Measurements from ENCODE around the gene CLEC19A.

Gene CLEC19A

GRCh38 chr16:19281246-19281645 is 4.3 kb upstream of the CLEC19A start:
- no peak for DNase-seq (ENCODE audit: low spot score)
- TF ChIP-seq, protein P1, sequence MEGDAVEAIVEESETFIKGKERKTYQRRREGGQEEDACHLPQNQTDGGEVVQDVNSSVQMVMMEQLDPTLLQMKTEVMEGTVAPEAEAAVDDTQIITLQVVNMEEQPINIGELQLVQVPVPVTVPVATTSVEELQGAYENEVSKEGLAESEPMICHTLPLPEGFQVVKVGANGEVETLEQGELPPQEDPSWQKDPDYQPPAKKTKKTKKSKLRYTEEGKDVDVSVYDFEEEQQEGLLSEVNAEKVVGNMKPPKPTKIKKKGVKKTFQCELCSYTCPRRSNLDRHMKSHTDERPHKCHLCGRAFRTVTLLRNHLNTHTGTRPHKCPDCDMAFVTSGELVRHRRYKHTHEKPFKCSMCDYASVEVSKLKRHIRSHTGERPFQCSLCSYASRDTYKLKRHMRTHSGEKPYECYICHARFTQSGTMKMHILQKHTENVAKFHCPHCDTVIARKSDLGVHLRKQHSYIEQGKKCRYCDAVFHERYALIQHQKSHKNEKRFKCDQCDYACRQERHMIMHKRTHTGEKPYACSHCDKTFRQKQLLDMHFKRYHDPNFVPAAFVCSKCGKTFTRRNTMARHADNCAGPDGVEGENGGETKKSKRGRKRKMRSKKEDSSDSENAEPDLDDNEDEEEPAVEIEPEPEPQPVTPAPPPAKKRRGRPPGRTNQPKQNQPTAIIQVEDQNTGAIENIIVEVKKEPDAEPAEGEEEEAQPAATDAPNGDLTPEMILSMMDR (IDR thresholded peaks at IDR 0.05; ENCODE audit: extremely low read depth, insufficient read depth, missing control alignments): no peak
- in situ Hi-C loops (cut with MboI; ENCODE audit: low pct_unique_long_range_greater_than_20kb, low sequenced_read_pairs, unreplicated experiment): no loop called here

DNA sequence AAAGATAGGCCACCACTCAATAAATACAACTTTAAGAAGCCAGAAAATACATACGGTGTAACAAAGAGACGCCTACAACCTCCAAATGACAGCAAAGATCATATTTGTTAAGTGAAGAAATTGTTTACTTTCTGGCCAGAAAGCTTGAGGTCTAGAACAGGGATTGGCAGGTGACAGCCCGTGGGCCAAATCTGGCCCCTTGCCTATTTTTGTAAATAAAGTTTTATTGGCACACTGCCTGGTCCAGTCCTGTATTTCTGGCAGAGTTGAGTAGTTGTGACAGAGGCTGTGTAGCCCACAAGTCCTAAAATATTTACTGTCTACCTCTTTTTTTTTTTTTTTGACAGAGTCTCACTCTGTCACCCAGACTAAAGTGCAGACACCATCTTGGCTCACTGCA is 3.4 kb upstream of the CLEC19A start:
- DNase-seq (ENCODE audit: low spot score): no peak
- in situ Hi-C loops (cut with MboI; ENCODE audit: low pct_unique_long_range_greater_than_20kb, low sequenced_read_pairs, unreplicated experiment): no loop called here
- TF ChIP-seq, protein P1 (IDR thresholded peaks at IDR 0.05; ENCODE audit: extremely low read depth, insufficient read depth, missing control alignments): no peak

DNA sequence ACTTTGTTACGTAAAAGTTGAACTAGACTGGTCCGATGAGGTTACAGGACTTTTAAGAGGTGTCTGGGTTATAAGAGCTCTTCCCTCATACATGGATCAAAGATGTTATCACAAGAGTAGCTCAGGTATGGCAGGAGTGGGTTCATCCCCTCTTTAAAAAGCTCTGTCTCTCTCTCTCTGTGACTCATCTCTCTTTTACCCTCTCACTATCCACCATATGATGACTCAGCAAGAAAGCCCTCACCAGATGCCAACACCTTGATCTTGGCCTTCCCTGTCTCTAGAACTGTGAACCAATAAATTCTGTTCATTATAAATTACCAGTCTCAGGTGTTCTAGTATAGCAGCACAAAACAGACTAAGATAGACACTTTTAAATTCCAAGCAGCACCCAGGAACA is 1.9 kb upstream of the CLEC19A start:
- no peak for DNase-seq (ENCODE audit: low spot score)
- TF ChIP-seq, protein P1 (IDR thresholded peaks at IDR 0.05; ENCODE audit: extremely low read depth, insufficient read depth, missing control alignments): no peak
- in situ Hi-C loops (cut with MboI; ENCODE audit: low pct_unique_long_range_greater_than_20kb, low sequenced_read_pairs, unreplicated experiment): no loop called here

DNA sequence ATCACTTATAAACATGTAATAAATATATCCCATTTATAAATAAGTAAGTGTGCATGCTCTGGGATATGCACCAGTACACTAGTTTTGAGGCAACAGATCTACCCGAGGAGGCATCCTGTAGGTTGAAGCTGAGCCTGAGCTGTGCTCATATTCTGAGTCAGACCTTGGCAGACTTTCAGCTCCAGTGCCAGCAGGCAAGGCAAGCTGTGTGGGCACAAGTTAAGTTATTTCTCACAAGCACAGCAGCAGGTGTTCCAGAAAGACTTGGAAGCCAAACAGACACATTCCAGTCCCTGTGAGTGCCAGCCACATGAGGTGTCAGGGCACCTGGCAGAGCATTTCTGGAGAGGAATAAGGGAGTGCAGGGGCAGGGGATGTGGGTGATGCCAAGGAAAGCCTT is 1.3 kb upstream of the CLEC19A start:
- TF ChIP-seq, protein P1 (IDR thresholded peaks at IDR 0.05; ENCODE audit: extremely low read depth, insufficient read depth, missing control alignments): no peak
- in situ Hi-C loops (cut with MboI; ENCODE audit: low pct_unique_long_range_greater_than_20kb, low sequenced_read_pairs, unreplicated experiment): no loop called here
- no peak for DNase-seq (ENCODE audit: low spot score)

GRCh38 chr16:19286827-19287226 is 1.3 kb downstream of the CLEC19A start:
- TF ChIP-seq, protein P1 (IDR thresholded peaks at IDR 0.05; ENCODE audit: extremely low read depth, insufficient read depth, missing control alignments): no peak
- no peak for DNase-seq (ENCODE audit: low spot score)
- in situ Hi-C loops (cut with MboI; ENCODE audit: low pct_unique_long_range_greater_than_20kb, low sequenced_read_pairs, unreplicated experiment): no loop called here

GRCh38 chr16:19287241-19287640 is 1.7 kb downstream of the CLEC19A start:
- in situ Hi-C loops (cut with MboI; ENCODE audit: low pct_unique_long_range_greater_than_20kb, low sequenced_read_pairs, unreplicated experiment): no loop called here
- DNase-seq (ENCODE audit: low spot score): no peak
- TF ChIP-seq, protein P1 (IDR thresholded peaks at IDR 0.05; ENCODE audit: extremely low read depth, insufficient read depth, missing control alignments): no peak
